ENCODE measurements around the gene PIEZO2.
"Not testable (repeated sequence)": the region's sequence is repeated elsewhere in the genome, so short reads cannot be mapped to it uniquely, and the experiment has no call there.

PIEZO2 gene

GRCh38 chr18:10877987-10878386, 271.4 kb downstream of the PIEZO2 start:
- no peak for DNase-seq

DNA sequence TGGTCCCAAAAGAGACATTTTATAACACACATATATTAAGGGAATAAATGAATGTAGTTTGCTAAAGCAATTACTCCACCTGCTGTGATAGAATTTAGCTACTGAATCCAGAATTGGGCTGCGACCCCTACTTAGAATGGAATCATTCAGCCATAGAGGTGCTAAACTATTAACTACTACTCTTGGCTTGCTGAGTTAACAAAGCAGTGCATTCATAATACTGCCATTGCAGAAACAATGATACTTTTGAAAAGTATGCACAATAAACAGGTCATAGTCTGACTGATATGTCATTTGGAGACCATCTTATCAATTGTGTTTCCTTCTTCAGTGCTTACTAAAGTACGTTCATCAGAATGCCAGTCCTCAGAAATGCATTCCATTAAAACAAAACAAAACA, 273.6 kb downstream of the PIEZO2 start:
- no peak for DNase-seq

GRCh38 chr18:10872304-10872703, 277.1 kb downstream of the PIEZO2 start:
- DNase-seq: no peak

DNA sequence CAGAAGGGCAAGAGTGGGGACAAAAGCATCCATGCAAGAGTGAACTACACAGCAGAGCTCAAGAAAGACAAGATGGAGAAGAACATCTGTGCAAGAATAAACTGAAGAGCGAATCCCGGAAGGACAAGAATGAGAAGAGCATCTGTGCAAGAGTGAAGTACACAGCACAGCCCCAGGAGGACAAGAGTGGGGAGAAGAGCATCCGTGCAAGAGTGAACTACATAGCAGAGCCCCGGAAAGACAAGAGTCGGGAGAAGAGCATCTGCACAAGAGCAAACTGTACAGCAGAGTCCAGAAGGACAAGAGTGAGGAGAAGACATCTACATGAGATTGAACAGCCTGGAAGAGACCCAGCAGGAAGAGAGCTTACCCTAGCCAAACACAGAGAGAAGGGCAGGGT, 284.6 kb downstream of the PIEZO2 start:
- no peak for DNase-seq

GRCh38 chr18:10863026-10863425, 286.3 kb downstream of the PIEZO2 start:
- no peak for DNase-seq

- DNase-seq: no peak
These were observed 288.4 kb downstream of the PIEZO2 start for GRCh38 chr18:10860928-10861327.

- DNase-seq: no peak
These were observed 289.0 kb downstream of the PIEZO2 start for GRCh38 chr18:10860382-10860781.

DNA sequence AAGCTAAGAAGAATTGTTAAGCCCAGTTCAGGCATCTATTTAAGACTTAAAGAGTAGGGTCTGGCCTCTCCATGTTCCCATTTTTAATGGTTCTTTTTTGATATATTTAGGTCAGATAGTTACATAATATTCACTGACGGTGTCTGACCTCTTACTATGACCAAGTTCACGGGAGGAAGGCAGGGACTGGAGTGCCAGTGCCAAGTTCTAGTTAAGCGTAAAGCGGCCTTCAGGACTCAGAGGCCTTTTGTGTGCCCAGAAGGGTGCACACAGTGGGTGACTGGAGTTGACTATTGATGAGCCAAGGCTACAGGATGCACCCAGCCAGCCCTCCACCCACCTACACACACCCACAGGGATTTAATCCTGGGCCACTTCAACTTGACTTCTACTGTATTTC, 290.9 kb downstream of the PIEZO2 start:
- DNase-seq: no peak

GRCh38 chr18:10856132-10856531, 293.2 kb downstream of the PIEZO2 start:
- DNase-seq: no peak

- DNase-seq: no peak
These were observed 296.7 kb downstream of the PIEZO2 start for GRCh38 chr18:10852385-10853303.

DNA sequence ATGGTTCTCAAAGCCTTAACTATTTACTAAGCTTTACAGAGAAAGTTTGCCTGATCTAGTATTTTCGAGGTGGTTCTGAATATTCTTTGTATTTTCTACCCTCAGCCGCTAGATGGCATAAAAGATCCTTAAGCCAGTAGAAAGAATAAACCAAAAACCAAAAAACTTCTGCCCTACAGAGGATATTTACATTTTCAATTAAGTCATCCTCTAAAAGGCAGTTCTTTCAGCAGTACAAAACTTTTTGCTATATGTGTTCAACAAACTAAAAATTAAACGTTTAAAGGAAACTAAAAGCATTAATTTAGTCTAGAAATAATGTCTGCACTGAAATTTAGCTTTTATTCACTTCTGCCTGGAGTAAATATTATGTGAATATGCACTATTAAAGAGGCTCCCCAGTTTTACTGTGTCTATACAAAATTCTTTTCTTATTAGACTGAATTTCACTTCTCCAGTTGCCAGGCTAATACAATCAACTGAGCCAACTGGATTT, 297.5 kb downstream of the PIEZO2 start:
- peak in 1 of 2 donors; percentile 53 for DNase-seq

DNA sequence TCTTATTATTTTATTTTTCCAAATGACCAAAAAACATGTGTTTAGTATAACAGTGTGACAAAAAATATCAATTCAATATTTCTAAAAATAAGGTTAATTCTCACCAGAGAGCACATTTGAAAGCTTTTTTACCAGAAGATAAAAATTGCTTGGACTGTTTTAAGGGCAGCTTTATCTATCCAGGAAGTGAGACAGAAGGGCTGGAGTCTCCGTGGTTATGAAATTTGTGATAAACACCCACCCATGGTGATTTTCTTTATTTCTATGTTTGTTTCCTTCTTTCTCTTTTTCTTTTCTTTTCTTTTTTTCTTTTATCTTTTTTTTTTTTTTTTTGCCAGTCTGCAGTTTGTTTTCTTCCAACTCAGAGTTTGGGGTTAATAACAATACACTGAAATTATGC, 298.5 kb downstream of the PIEZO2 start:
- DNase-seq: no peak

GRCh38 chr18:10850216-10850615, 299.2 kb downstream of the PIEZO2 start:
- no peak for DNase-seq

DNA sequence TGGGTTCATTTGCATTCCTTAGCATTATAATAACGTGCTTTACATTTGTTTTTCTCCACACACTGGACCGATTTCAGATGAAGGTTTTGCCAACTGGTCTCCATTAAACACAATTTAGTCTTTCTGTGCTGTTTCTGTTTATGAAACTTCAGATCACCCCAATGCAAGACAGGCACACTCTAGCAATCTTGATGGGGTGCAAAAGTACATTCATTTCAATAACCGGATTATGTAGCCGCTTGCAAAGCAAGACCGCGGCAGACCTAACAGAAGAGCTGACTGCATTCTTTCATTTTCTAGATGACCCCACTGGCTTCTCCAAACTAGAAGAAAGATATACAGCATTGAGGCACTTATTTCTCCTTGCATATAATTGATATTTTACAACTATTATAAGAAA, 301.5 kb downstream of the PIEZO2 start:
- no peak for DNase-seq

GRCh38 chr18:10847408-10847790, 302.0 kb downstream of the PIEZO2 start:
- no peak for DNase-seq

DNA sequence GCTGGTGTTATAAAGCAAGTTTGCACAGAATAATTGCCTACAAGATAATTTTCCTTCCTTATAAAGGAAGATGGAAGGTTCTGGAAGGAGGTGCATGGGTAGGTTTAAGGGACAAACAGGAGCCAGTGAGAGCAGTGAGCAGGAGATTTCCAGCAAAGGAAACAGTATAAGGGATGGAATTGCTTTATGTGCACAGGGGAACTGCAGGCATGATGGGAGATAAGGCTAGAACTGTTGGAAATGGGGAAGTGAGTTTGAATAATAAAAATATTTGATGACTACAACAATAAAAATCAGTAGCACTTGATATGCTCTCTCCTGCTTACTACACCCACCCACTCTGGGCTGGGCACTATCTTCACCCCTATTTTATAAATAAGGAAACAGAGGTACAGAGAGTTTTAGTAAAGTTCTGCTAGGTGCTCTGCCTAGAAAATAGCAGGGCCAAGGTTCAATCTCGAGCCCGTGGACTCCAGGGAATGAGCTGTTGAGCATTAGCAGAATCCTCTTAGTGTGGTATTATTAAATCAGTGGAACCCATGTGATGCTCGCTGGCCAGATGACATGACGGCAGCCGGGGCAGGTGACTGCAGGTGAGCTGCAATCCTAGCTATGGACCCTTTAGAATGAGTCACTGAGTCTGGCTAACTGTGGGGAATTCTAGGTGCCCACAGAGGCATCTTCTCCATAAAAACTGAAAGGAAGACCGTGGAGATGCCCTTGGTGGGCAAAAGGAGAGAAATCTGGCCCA, 302.5 kb downstream of the PIEZO2 start:
- no peak for DNase-seq

GRCh38 chr18:10846035-10846434, 303.3 kb downstream of the PIEZO2 start:
- DNase-seq: not testable (repeated sequence)

DNA sequence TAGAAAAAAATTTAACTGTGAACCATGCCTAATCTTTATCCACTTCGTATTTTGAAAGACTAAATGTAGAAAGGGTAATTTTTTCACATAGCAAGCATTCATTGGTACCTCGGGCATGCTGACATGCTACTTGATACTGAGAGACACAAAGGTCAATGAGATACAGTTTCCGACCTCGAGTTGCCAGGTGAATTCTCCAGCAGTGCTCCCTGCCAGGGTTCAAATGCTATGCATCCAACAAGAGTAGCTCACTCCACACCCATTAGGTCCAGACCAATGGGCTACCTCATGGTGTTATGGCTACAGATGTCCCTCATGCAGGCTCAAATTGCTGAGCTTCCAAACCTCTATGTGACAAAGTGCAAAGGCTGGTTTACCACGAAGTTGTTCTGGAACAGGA, 305.8 kb downstream of the PIEZO2 start:
- no peak for DNase-seq

DNA sequence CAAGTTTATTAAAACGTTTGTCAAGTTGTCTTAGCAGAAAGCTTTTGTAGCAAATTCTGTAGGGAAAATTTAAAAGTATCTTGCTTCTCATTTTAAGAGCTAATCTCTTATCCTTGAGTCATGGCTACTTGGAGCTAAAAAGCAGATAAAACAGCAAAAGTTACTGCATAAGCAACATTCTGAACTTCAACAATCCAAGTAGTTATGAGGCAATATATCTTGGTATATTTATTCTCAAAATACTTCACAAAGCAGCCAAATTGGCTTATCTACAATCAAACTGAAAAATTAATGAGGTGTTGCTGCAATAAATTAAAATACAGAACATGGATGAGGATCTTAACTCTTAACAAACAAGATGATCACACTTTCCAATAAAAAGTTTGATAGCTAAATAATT, 306.5 kb downstream of the PIEZO2 start:
- no peak for DNase-seq

DNA sequence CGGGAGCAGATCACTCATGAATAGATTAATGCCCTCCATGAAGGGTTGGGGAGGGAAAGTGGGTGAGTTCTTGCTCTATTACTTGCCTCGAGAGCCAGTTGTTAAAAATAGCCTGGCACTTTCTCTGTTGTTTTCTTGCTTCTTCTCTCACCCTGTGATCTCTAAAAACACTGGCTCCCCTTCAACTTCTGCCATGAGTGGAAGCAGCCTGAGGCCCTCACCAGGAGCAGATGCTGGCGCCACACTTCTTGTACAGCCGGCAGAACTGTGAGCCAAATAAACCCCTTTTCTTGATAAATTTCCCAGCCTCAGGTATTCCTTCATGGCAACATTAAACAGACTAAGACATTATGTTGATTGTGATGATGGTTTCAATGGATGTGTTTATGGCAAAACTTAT, 307.0 kb downstream of the PIEZO2 start:
- no peak for DNase-seq

GRCh38 chr18:10841203-10841602, 308.2 kb downstream of the PIEZO2 start:
- no peak for DNase-seq

DNA sequence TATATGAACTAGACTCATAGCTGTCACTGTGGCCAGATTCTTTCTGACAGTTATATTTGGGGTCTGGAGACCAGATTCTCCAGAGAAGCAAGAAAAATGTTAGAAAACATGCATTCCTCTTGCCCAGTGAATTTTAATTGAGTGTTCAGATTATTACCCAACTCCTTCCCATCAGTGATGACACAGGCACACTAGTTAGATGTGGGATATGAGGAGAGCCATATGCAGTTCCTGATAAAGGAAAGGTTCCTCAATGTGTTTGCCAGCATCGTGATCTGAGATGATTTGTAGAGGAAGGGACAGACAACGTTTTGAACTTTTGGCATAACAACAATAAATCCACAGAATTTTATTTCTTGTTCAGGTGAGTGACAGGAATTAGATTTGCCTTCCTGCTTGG, 308.6 kb downstream of the PIEZO2 start:
- no peak for DNase-seq

DNA sequence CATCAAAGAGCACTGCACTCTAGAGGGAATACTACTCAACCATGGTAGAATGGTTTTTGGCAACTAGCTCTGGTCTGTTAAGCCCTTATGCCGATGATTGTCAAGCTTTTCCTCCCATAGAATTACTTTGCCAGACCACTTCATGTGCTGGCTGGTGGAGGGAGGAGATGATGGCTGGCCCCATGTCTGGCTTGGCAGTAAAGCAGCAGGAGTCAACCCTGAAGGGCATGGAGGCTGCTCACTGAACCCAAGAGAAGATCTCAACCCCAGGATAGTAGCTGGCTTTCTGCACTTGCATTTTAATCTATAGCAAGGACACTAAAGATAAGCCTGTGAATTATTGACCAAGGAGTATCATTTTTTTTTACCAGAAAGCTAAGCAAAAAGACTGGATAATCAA, 309.9 kb downstream of the PIEZO2 start:
- no peak for DNase-seq

GRCh38 chr18:10838553-10838952, 310.8 kb downstream of the PIEZO2 start:
- no peak for DNase-seq
